Fibroblast of skin of scalp (primary cell): ENCODE data around the gene ZNF814. TPM values are rescaled to one million over a fixed set of nuclear protein-coding genes. Genes with fewer than 3 reads are reported as not detected.
"Not testable (repeated sequence)": the region's sequence is repeated elsewhere in the genome, so short reads cannot be mapped to it uniquely, and the experiment has no call there.

Experiments
- DNase-seq: peaks from one replicate; pipeline ENCODE4 v3.0.0-alpha.2; 2013
- polyA plus RNA-seq, 2 experiments: library from polyadenylated mRNA; unstranded; fragments of 120-200 nt; gene quantifications; one replicate each; pipeline ENCODE4 v1.2.1, GENCODE V29; 2013; ENCODE audit not compliant: insufficient read length in 2 of 2

ZNF814 gene
- polyA plus RNA-seq (2013, experiment 1 of 2; ENCODE audit: insufficient read length): 10.6 TPM
- polyA plus RNA-seq (2013, experiment 2 of 2; ENCODE audit: insufficient read length): 11.8 TPM

DNA sequence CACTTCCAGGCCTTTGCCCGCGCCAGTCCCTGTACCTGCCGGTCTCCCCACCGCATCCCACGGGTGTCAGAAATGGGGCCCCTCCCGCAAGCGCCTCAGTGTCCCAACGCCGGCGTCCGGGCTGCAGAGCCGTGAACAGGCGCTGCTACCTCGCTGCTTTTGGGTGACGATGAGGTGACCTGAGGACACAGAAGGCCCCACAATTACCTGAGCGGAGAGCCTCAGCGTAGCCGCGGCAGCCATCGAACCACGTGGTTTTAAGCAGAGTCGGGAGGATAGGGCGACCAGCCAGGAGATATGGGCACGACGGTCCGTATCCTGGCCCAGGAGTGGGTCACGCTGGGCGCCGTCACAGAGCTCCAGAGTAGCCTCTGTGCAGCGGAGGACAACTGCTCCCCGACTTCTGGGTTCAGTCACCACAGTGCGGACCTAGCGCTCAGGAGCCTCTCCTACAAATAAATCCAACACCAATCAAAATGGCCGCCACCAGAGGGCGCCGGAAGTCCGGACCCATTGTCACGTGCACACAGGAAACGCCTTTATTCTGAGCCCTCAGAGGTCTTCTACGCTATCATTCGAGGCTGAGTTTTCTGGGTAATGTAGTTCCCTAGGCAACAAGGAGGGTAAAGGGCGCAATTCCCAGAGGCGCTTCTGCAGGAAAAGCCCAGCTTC, at the start of gene ZNF814:
TSS of gene ZNF814 (minus strand) at position 478 of the 672 bp plus-strand sequence. CDS start at position 243, 235 bp downstream.
- peak; percentile 88 for DNase-seq

DNA sequence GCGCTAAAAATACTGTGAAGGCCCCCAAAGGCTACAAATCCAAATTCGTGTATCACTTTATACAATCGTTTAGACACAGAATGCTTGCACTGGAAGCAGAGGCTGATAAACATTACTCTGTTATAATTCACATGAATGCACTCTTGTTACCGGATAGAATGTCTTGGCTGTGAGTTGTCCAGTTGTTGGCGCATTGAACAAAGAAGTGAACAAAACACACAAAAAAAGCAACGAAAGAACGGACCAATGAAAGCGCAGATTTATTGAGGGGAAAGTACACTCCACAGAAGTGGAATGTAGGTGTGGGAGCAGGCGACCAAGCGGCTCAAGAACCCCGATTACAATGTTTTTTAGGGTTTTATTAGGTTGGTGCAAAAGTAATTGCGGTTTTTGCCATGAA, 46.9 kb upstream of the ZNF814 start:
- no peak for DNase-seq

DNA sequence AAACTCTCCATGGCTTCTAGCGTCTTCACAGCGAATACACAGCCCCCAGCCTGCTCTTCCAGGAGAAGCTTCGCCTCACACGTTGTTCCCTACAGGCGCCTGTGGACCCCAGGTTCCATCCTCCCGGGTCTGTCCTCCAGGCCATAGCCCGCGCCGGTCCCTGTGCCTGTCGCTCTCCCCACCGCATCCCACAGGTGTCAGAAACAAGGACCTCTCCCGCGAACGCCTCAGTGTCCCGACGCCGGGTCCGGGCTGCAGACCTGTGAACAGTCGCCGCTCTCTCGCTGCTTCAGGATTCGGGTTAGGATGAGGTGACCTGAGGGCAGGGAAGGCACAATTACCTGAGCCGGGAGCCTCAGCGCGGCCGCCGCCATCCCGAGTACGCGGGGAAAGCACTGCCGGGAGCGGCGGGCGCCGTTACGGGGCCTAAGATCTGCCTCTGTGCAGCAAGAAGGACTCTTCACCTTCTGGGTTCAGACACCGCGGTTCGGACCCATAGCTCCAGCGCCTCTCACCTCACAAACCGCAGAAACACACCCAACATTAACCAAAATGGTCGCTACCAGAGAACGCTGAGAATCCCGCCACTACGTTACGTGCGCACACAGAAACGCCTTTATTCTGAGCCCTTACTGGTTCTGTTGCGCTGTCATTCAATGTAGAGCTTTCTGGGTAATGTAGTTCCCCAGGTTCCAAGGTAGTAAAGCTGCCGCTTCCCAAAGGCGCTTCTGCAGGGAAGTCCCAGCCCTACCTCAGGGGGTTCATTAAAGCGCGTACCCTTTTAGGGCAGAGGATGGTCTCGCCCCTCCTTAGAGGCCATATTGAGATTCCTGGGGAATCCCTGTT, 46.2 kb upstream of the ZNF814 start, which contains the start of gene ZNF418:
TSS of gene ZNF418 (minus strand) at position 583 of the 846 bp plus-strand sequence. CDS start 1,580 bp downstream, outside the sequence.
- peak; percentile 87 for DNase-seq

DNA sequence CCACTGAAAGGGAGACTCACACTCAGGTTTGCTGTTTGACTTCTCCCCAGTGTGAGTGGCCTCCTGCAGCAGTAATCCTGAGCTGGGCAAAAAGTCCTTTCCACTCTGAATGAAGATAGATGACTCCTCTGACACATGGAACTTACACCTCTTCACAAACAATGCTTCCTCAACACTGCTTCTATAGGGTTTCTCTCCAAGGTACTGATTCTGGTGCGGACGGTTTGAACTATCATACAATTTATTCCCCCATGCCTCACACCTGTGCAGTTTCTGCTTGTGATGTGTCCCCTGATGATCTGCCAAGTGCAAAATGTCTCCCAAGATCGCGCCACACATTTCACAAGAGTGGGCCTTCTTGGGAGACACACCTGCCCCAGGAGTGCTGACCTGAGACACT, 38.8 kb upstream of the ZNF814 start:
- no peak for DNase-seq

DNA sequence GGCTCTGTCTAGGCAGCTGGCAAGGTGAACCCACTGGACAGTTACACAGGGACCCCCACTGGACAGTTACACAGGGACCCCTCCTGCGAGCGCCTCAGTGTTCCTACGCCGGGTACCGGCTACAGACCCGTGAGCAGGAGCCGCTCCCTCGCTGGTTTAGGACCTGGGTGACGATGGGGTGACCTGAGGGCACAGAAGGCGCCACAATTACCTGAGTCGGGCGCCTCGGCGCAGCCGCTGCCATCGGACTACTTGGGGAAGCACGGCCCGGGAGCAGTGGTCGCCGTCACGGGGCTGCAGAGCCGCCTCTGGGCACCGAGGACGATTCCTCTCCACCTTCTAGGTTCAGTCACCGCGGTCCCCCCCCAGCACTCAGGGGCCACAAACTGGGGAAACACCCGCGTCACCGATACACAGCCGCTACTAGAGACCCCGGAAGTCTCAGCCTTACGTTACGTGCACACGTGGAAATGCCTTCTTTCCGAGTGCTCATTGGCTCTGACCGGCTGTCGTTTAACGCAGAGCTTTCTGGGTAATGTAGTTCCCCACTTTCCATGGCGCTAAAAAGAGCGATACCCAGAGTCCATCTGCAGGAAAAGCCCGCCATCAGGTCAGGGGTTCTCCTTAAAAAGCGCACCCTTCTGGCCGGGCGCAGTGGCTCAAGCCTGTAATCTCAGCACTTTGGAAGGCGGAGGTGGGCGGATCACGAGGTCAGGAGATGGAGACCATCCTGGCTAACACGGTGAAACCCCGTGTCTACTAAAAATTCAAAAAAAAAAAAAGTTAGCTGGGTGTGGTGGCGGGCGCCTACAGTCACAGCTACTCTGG, 27.5 kb upstream of the ZNF814 start, which contains the start of gene ZNF417:
TSS of gene ZNF417 (minus strand) at position 425 of the 828 bp plus-strand sequence. CDS start at position 244, 181 bp downstream.
- DNase-seq: peak; percentile 97

DNA sequence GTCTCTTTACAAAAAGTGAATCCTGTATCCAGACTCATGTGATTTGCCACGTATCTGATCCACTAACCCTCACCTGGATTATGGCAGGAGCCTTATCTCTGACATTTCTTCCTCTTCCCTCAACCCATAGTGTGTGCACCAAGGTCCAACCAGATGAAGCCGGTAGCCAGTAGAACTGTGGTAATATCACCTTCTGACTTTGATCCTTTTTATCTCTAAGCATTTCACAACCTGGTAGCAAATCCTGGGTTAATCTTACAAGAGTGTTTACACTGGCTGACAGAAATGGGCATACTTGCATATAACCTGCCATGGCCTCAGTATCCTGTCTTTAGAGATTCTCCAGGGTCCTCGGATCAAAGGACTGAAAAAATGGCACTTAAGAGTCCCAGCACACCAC, 25.7 kb upstream of the ZNF814 start:
- no peak for DNase-seq

DNA sequence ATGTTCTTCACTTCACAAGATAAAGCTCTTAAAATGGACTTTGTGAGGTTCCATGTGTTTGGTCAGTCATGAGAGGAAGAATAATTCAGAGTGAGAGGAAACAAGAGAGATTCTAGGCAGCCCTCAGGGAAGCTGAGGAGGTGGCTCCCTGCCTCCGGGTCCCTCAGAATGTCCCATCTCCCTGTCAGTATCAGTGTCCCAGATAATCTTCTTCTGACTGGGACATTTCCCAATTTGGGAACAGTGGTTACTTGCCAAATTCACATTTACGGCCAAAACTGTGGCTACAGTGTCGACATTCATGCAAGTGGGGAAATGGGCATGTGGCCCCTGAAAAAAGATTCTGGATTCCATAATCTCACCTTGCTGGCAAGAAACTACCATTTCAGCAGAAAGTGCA, 18.6 kb upstream of the ZNF814 start:
- DNase-seq: no peak

DNA sequence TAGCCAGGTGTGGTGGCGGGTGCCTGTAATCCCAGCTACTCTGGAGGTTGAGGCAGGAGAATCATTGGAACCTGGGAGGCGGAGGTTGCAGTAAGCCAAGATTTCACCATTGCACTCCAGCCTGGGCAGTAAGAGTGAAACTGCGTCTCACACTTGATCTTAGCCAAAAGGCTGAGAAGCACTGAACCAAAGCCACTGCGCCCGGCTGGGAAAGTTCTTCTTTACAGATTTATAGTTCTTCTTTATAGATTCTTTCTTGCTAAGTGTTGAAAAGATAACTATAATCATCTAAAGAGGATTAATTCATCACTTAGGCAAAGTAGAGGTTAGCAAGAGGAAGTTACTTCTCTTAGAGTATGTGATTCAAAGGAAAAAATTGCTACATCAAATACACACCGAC, 16.4 kb upstream of the ZNF814 start:
- DNase-seq: no peak

DNA sequence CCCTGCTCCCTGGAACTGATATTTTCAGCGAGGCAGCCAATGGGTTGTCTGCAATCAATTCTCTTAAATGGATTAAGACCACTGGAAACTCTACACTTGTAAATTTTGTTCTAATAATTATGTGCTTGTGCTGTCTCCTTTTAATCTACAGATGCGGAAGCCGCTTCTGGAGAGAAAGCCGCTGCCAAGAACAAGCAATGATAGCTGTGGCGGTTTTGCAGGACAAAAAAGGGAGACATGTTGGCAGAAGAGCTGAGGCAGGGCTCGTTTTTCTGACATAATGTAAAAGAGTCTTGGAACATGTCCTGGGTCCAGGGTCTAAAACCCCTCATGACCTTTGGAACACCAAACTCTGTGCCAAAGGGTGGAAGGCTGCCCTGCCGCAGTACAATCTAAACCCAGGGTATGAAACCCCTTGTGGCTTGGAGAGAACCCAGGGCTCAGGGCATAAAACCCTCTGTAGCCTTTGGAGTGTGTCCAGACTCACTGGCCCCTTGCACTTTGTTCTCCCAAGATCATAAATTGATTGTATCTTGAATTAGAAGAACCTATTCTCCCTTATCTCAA, 14.9 kb upstream of the ZNF814 start:
- no peak for DNase-seq

DNA sequence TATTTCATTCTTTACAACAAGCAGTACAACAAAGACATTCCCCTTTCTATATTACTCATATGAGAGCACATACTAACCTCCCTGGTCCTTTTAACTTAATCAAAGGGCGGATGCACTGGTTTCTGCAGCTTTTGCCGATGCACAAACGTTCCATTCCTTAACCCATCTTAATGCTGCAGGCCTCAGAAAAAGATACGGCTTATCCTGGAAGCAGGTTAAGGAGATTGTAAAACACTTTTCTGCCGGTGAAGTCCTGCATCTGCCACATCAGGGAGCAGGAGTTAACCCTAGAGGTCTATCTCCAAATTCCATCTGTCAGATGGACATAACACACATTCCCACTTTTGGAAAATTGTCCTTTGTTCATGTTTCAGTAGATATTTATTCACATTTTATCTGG, 11.5 kb upstream of the ZNF814 start:
- no peak for DNase-seq

DNA sequence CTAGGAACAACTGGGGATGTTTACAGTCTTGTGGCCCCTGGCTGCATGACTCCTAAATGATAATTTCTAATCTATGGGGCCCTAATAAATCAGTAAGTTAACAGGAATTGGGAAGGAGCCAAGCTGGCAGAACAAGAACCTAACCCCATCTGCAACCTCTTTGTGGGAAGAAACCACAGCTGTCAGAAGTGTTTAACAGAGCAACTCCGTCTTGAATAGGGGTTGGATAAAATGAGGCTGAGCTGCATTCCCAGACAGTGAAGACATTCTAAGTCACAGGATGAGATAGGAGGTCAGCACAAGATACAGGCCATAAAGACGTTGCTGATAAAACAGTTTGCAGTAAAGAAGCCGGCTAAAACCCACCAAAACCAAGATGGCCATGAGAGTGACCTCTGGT, 1.9 kb upstream of the ZNF814 start:
- peak; percentile 32 for DNase-seq

DNA sequence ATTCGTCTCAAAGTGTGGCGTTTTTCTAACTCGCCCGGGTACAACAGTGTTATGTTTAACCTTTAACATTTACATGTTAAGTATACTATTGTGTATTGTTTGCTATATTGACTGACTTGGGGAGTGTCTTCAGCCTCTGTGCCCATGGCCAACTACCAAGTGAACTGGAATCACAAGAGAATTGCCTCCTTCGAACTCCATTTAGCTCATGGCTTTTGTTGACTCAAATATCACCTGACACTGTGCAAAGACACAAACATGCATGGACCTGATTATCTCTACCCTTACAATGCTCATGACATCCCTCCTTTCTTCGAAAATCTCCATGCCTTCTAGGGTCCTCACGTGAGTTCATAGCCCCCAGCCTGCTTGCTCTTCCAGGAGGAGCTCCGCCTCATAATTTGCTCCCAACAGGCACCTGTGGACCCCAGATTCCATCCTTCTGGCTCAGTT, 704 bp downstream of the ZNF814 start:
- DNase-seq: no peak

DNA sequence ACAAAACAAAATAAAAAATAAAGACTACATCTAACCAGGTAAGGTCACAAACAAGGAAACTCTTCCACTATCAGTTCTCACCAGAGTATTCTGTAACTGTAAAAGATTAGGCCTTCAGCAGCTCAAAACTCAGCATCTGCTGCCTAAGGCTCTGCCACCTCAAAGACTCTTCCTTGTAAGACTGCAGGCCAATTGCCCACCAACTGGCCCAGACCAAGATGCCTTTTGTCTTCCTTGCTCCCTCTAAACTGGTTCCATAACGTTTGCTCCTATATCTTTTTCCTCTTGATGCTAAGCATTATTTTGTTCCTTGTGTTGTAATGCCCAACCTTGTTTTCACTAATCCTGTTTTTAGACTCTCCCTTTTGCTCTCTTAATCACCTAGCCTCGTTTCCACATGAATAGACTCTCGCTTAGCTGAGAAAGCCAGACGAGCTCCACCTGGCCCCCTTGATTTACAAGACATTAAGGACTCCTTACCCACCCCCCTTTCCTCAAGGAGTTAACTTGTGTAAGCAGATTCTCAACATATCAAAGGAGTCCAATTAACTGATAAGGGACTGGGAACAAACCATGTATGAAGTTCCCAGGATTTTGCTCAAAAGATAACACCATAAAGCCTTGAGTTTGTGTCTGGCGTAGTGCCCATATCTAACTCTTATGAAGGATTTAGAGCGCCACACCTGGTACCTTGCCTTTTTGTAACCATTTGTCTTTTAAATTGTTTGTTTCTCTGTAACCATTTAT, 1.5 kb downstream of the ZNF814 start:
- DNase-seq: no peak

DNA sequence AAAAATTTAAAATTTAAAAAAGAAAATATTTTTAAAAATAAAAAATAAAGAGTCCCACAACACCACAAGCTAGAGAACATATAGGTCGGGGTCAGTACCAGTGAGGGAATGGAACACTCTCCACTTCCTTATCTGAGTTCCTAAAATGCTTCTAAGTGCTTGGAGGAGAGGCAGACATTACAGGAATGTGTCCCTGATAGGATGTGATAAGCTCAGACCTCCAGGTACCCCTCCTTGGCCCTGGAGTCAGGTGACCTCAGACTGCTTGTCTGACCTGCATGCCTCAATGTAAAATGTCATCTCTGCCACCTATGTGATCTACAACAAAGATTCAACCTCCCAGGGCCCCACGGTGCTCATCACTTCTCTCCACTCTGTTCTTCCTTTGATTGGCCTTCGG, 2.8 kb downstream of the ZNF814 start:
- no peak for DNase-seq

DNA sequence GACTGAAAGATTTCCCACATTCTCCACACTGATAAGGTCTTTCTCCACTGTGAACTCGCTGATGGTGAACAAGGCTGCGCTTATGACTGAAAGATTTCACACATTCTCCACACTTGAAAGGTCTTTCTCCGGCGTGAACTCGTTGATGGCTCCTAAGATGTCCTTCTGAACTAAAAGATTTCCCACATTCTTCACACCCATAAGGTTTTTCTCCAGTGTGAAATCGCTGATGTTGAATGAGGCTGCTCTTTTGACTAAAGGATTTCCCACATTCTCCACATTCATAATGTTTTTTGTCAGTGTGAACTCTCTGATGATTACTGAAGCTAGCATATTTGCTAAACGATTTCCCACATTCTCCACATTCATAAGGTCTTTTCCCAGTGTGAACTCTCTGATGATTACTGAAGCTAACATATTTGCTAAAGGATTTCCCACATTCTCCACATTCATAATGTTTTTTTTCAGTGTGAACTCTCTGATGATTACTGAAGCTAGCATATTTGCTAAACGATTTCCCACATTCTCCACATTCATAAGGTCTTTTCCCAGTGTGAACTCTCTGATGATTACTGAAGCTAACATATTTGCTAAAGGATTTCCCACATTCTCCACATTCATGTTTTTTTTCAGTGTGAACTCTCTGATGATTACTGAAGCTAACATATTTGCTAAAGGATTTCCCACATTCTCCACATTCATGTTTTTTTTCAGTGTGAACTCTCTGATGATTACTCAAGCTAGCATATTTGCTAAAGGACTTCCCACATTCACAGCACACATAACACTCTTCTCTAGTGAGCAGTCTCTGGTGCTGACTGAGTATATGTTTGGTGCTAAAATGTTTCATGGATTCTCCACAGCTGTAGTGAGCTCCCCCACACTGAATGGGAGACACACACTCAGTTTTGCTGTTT, 14.7 kb downstream of the ZNF814 start:
- not testable (repeated sequence) for DNase-seq

DNA sequence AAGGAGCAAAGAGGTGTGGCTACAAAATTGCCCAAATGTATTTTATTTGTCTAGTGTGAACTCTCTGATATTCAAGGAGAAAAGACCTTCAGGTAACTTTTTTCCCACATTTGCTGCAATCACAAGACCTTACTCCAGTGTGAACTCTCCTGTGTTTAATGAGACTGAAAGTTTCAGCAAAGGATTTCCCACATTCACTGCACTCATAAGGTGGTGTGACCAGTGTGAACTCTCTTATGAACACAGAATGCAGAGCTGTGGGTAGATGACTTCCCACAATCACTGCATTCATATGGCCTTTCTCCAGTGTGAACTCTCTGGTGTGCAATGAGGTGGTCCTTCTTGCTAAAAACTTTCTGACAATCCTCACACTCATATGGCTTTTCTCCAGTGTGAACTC, 16.4 kb downstream of the ZNF814 start:
- DNase-seq: no peak

DNA sequence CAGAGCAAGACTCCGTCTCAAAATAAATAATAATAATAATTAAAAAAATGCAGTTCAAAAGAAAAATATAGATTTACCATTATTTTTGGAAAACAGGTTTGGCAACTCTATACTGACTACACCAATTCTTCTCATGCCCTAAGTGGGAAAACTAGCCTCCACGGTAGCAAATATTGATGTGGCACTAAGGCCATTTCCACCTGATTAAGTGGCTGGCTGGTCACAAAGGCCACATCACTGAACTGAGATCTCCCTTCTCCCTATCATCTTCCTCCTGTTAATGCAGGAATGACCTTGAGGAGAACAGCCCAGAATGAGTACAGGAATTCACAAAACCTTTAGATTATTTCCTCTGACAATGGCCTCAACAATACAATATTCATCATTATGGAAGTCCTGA, 18.6 kb downstream of the ZNF814 start:
- no peak for DNase-seq

DNA sequence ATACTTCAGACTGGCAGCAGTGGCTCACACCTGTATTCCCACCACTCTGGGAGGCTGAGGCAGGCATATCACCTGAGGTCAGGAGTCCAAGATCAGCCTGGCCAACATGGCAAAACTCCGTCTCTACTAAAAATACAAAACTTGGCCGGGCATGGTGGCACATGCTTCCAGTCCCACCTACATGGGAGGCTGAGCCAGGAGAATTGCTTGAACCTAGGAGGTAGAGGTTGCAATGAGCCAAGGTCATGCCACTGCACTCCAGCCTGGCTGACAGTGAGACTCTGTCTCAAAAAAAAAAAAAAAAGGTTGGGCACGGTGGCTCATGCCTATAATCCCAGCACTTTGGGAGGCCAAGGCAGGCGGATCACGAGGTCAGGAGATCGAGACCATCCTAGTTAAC, 19.2 kb downstream of the ZNF814 start:
- not testable (repeated sequence) for DNase-seq

DNA sequence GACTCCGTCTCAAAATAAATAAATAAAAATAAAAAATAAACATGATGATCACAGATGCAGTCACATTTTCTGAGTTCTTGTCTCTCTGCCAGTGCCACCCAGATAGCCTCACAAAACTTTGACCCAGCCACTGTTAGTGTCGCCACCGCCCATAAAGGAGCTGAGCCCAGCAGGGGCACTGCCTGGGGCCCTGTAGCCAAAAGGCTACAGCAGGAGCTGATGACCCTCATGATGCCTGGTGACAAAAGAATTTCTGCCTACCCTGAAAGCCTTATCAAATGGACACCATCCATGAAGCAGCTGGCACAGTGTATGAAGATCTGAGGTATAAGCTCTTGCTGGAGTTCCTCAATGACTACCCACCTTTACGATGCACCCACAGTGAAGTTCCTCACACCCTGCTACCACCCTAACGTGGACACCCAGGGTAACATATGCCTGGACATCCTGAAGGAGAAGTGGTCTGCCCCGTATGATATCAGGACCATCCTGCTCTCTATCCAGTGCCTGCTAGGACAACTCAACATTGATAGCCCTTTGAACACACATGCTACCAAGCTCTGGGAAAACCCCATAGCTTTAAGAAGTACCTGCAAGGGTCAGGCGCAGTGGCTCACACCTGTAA, 20.9 kb downstream of the ZNF814 start:
- DNase-seq: no peak

DNA sequence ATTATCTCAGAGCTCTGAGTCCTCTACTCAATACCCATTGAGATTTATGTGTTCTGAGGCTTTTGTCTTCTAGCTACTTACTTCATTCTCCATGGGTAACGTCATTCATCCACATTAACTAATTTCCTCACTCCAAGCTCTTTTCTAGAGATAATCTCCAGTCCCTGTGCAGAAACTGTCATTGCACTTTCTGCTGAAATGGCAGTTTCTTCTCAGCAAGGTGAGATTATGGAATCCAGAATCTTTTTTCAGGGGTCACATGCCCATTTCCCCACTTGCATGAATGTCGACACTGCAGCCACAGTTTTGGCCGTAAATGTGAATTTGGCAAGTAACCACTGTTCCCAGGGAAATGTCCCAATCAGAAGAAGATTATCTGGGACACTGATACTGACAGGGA, 26.5 kb downstream of the ZNF814 start:
- not testable (repeated sequence) for DNase-seq
